IPS-18c (cell line): ENCODE results near the gene CARD8.
"Not testable (repeated sequence)": the region's sequence is repeated elsewhere in the genome, so short reads cannot be mapped to it uniquely, and the experiment has no call there.

ENCODE experiments used
- H3K4me3 ChIP-seq: 2 replicates; pipeline ENCODE4 v1.7.0; 2013; ENCODE audit warnings: low read depth, mild to moderate bottlenecking, low read length, moderate library complexity; ENCODE audit not compliant: insufficient read depth
- H3K9me3 ChIP-seq: one replicate; pipeline ENCODE4 v1.6.1; 2013; ENCODE audit warnings: mild to moderate bottlenecking, low read length, moderate library complexity; ENCODE audit not compliant: control insufficient read depth, insufficient read depth

CARD8 gene

DNA sequence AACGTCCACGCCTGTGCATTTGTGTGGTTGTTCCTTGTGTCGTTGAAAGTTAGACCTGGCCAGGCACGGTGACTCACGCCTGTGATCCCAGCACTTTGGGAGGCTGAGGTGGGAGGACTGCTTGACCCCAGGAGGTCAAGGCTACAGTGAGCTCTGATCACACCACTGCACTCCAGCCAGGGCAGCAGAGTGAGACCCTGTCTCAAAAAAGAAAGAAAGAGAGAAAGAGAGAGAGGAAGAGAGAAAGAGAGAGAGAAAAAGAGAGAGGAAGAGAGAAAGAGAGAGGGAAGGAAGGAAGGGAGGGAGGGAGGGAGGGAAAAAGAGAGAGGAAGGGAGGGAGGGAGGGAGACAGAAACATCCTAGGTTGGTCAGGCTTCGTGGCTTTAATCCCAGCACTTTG lies 19.2 kb upstream of the CARD8 start:
- Histone ChIP-seq H3K9me3 (peaks cover 2% of the 10 kb centered on the region), H3K4me3 (no peak overlapping the region)

DNA sequence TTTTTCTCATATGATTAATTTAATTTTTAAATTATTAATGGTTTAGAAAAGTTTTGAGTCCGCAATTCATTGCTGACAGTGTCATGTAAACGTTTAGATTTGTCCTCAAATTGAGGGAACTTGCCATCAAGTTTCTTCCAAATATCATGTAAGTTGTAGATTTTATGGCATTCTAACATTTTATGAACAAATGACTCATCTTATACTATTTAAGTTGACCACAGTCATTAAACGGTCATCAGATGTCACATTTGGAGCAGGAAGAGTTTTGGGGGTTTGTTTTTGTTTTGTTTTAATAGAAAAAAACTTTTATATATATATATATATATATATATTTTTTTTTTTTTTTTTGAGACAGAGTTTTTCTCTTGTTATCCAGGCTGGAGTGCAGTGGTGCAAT lies 18.5 kb upstream of the CARD8 start:
- H3K4me3 ChIP-seq = no peak overlapping the region
- peaks cover 2% of the 10 kb centered on the region for H3K9me3 ChIP-seq

- peak overlapping the region; percentile 84 for H3K4me3 ChIP-seq
- peaks cover 2% of the 10 kb centered on the region for H3K9me3 ChIP-seq
Measured at GRCh38 chr19:48271531-48272151, 15.9 kb upstream of the CARD8 start.

- H3K4me3 ChIP-seq, H3K9me3 ChIP-seq: not testable (repeated sequence)
Measured at GRCh38 chr19:48269617-48270026, 13.9 kb upstream of the CARD8 start.

DNA sequence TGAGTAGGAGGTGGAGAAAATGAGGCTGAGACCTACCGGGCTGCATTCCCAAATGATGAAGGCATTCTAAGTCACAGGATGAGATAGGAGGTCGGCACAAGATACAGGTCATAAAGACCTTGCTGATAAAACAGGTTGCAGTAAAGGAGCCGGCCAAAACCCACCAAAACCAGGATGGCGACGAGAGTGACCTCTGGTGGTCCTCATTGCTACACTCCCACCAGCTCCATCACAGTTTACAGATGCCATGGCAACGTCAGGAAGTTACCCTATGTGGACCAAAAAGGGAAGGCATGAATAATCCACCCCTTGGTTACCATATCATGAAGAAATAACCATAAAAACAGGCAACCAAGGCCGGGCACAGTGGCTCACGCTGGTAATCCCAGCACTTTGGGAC lies 9.6 kb upstream of the CARD8 start:
- H3K4me3 ChIP-seq, H3K9me3 ChIP-seq: not testable (repeated sequence)

GRCh38 chr19:48260359-48260714 lies 4.6 kb upstream of the CARD8 start:
- not testable (repeated sequence) for H3K4me3 ChIP-seq, H3K9me3 ChIP-seq

- H3K9me3 ChIP-seq, H3K4me3 ChIP-seq: not testable (repeated sequence)
Measured at GRCh38 chr19:48258992-48259391, 3.3 kb upstream of the CARD8 start.

DNA sequence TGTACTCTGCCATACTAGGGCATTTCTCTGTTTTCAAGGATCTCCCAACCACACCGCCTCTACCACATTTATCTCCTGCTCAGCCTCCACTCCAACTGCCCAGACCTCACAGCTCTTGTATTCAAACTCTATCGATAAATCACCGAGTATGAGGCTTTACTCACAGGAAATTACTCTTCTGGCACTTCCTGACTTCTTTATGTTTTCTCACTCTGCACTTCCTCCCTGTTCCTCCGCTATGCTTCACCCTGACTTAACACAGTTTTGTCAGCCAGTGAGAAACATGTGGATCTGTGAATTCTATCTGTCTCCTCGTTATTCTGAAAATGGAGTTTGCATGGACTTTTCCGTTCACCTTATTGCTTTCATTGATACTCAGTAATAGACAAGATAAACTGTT lies 2.6 kb upstream of the CARD8 start:
- Histone ChIP-seq H3K4me3 (no peak overlapping the region), H3K9me3 (no peaks in the 10 kb centered on the region)

DNA sequence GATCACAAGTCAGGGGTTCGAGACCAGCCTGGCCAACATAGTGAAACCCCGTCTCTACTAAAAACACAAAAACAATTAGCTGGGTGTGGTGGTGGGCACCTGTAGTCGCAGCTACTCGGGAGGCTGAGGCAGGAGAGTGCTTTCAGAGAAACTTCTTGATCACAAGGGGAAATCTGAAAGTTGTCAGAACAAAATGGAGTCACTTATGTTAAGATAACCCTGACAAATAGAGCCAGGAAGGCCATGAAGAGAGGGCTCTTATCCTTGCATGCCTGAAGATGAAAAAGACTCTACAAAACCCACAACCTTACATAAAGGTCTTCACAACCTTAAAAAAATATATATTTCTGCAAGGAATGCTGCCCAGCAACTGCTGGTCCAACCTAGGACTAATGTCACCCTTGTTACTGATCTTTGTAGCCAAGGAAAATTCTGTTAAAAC lies 1.2 kb downstream of the CARD8 start:
- no peak overlapping the region for H3K4me3 ChIP-seq
- no peaks in the 10 kb centered on the region for H3K9me3 ChIP-seq

- Histone ChIP-seq H3K9me3 (no peaks in the 10 kb centered on the region), H3K4me3 (no peak overlapping the region)
Measured at GRCh38 chr19:48253999-48254398, 1.7 kb downstream of the CARD8 start.

DNA sequence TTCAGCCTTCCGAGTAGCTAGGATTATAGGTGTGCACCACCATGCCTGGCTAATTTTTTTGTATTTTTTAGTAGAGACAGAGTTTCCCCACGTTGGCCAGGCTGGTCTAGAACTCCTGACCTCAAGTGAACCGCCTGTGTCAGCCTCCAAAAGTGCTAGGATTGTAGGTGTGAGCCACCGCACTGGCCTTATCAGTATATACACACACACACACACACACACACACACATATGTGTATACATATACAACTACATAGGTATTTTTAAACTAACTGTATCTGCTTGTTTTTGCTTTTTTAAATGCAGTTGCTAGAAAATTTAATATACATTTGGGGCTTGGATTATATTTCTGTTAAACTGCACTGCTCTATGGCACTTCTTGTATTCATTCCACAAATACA lies 3.1 kb downstream of the CARD8 start:
- H3K9me3 ChIP-seq = no peaks in the 10 kb centered on the region
- no peak overlapping the region for H3K4me3 ChIP-seq

GRCh38 chr19:48250290-48251025 lies 5.3 kb downstream of the CARD8 start:
- H3K4me3 ChIP-seq = no peak overlapping the region
- no peaks in the 10 kb centered on the region for H3K9me3 ChIP-seq

GRCh38 chr19:48249502-48250014 lies 6.2 kb downstream of the CARD8 start:
- Histone ChIP-seq H3K4me3 (no peak overlapping the region), H3K9me3 (no peaks in the 10 kb centered on the region)

DNA sequence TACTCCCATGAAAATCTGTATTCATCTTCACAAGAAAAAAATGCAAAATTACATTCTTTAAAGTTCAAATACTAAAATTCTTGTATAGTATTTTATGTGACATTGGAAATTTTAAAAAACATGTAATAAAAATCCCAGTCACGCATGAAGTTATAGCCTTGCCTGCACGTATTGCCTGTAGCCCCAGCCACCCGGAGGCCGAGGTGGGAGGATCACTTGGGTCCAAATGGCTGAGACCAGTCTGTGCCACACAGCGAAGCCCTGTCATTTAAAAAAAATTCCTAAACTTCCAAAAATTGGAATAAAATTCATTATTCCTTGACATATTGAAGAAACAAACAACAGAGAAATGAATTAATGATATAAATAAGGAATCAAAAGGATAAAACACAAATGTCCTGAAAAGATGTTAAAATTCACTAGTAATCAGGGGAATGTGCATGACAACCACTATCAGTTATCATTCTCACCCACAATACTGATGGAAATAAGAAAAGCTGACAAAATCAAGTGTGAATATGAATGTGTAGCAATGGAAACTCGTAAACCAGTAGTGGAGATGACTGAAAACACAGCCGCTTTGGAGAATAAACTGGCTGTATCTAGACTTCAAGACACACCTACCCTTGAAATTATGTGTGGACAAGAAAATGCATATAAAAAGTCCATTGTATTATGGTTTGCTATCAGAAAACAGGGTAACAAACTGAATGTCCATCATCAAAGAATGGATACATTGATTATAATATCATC lies 7.5 kb downstream of the CARD8 start:
- no peak overlapping the region for H3K4me3 ChIP-seq
- no peaks in the 10 kb centered on the region for H3K9me3 ChIP-seq

DNA sequence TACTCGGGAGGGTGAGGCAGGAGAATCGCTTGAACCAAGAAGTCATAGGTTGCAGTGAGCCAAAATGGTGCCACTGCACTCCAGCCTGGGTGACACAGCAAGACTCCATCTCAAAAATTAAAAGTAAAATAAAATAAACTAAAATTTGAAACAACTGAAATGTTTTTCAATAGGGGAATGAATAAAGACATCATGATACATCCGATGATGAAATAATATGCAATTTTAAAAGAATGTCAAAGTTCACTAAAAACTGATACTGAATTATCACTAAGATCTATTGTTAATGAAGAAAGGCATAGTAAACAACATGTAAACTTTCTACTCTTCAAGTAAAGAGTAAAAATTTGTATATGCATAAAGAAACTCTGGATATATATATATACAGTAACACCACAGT lies 8.5 kb downstream of the CARD8 start:
- Histone ChIP-seq H3K9me3 (no peaks in the 10 kb centered on the region), H3K4me3 (no peak overlapping the region)

DNA sequence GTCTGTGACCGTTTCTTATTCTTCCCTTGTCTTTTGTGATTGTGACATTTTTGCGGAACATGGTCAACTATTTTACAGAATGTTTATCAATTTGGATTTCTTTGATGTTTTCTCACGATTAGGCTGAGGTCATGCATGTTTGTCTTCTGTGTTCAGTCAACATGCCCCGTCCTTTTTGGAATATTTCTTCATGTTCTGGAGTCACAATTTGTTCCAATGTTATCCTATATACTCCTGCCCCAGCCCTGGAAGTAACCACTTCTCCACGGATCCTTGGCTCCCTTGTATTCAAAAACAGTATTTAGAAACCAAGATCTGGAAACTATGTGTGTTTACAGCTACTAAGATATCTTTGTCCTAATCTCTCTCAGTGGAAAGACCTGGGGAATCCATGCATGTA lies 9.6 kb downstream of the CARD8 start:
- Histone ChIP-seq H3K4me3 (no peak overlapping the region), H3K9me3 (no peaks in the 10 kb centered on the region)

GRCh38 chr19:48244281-48244680 lies 11.4 kb downstream of the CARD8 start:
- no peak overlapping the region for H3K4me3 ChIP-seq
- H3K9me3 ChIP-seq = no peaks in the 10 kb centered on the region

DNA sequence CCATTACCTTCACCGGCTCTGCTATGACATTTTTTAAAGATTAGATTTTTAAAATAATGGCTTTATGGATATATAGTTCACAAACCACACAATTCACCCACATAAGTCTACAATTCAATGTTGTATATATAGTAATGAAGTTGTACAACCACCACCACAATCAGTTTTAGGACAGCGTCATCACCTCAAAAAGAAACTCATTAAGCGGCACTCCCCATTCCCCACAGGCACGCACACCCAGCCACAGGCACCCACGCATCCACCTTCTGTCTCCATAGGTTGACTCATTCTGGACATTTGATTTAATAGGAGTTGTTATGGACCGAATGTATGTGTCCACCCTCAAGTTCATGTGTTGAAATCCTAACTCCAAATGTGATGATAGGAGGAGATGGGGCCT lies 13.9 kb downstream of the CARD8 start:
- not testable (repeated sequence) for H3K9me3 ChIP-seq, H3K4me3 ChIP-seq
